ENCODE results near the gene TTC34. TPM values are rescaled to one million over a fixed set of nuclear protein-coding genes. Genes with fewer than 3 reads are reported as not detected.

TTC34 gene
- total RNA-seq, 1 experiment from 2014 or later: 0.61 TPM

DNA sequence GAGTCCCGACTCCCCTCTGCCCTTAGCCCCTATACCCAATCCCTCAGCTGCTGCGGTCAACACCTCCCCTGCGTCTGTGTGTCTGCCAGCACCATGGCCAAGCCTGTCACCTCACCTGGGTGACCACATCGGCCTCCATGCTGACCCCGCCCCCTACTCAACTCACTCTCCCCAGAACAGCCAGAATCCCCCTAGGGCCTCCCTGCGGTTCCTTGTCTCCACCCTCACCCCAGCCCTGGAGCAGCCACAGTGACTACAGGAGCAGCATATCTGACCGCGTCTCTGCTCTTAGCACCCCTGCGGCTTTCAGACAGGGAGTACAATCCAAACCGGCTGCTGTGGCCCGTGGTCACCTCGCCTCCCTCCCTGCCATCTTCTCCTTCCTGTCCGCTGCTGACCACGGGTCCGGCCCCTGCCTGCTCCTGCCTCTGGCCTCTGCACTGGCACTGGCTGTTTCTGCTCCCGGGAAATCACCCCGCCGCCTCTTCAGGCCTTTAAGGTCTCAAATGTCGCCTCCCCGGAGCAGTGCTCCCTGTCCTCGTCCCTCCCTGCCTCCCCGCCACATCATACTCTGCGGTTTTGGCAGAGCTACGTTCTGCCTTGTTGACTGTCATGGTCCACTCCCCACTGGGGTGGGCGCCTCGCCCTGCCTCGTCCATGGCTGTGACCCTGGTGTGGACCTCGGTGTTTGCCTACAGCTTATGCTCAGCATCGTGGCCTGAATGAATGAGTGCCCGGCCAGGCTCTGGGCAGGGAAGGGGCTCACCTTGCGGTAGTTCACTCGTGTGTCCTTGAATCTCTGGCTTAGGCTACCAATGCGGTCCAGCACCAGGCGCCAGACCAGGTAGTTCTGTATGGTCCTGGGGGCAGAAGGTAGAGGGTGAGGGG lies 203.8 kb downstream of the TTC34 start:
- no peak for ATAC-seq

GRCh38 chr1:2596530-2597333 lies 204.8 kb downstream of the TTC34 start:
- TF ChIP-seq ZBTB21 (CRISPR knock-in tag; IDR thresholded peaks at IDR 0.05; ENCODE audit: borderline replicate concordance) (no peak), EMX1 (CRISPR knock-in tag; IDR thresholded peaks at IDR 0.05) (no peak), TEAD4 (CRISPR knock-in tag; IDR thresholded peaks at IDR 0.05) (no peak), STAT6 (CRISPR knock-in tag; conservative IDR thresholded peaks at IDR 0.05; ENCODE audit: low read depth) (no peak), HMGXB4 (CRISPR knock-in tag; IDR thresholded peaks at IDR 0.05) (no peak), FOXK1 (CRISPR knock-in tag; IDR thresholded peaks at IDR 0.05) (no peak), TCF7 (CRISPR knock-in tag; IDR thresholded peaks at IDR 0.05; ENCODE audit: low read depth) (no peak), PRRX2 (CRISPR knock-in tag; IDR thresholded peaks at IDR 0.05) (no peak)
- peaks cover 1% of the 10 kb centered on the region for H3K27me3 Mint-ChIP-seq (ENCODE audit: low read depth)
- ChIA-PET POLR2A (no interaction called here), CTCF (no interaction called here)
- H3K4me3 Mint-ChIP-seq: no peak overlapping the region
- H3K4me1 Mint-ChIP-seq: no peaks in the 10 kb centered on the region
- no peak for DNase-seq (ENCODE audit: low spot score)
- H3K36me3 Mint-ChIP-seq: no peaks in the 10 kb centered on the region; the same call in 1 of the 2 replicates
- ATAC-seq: no peak
- H3K27ac Mint-ChIP-seq: no peak overlapping the region
- H3K9me3 Mint-ChIP-seq: peaks cover 15% of the 10 kb centered on the region

More for the DNA sequence above, 203.8 kb downstream of the TTC34 start:
- Mint-ChIP-seq H3K9me3 (peaks cover 12% of the 10 kb centered on the region), H3K27ac (no peak overlapping the region), H3K4me3 (no peak overlapping the region), H3K4me1 (no peaks in the 10 kb centered on the region), H3K36me3 (no peaks in the 10 kb centered on the region), H3K27me3 (ENCODE audit: low read depth) (no peaks in the 10 kb centered on the region; the same call in 1 of the 2 replicates)
- TF ChIP-seq ATF3 (CRISPR knock-in tag; conservative IDR thresholded peaks at IDR 0.05): no peak
- TF ChIP-seq NFATC4 (CRISPR knock-in tag; IDR thresholded peaks at IDR 0.05): no peak
- no peak for TF ChIP-seq RORB (CRISPR knock-in tag; IDR thresholded peaks at IDR 0.05)
- no peak for TF ChIP-seq PREB (CRISPR knock-in tag; IDR thresholded peaks at IDR 0.05; ENCODE audit: borderline replicate concordance)
- TF ChIP-seq CBFB (CRISPR knock-in tag; IDR thresholded peaks at IDR 0.05; ENCODE audit: low read depth): no peak
- TF ChIP-seq CREB1 (CRISPR knock-in tag; IDR thresholded peaks at IDR 0.05): no peak
- TF ChIP-seq NR3C1 (CRISPR knock-in tag; conservative IDR thresholded peaks at IDR 0.05; ENCODE audit: low read depth): no peak
- TF ChIP-seq, protein P1, sequence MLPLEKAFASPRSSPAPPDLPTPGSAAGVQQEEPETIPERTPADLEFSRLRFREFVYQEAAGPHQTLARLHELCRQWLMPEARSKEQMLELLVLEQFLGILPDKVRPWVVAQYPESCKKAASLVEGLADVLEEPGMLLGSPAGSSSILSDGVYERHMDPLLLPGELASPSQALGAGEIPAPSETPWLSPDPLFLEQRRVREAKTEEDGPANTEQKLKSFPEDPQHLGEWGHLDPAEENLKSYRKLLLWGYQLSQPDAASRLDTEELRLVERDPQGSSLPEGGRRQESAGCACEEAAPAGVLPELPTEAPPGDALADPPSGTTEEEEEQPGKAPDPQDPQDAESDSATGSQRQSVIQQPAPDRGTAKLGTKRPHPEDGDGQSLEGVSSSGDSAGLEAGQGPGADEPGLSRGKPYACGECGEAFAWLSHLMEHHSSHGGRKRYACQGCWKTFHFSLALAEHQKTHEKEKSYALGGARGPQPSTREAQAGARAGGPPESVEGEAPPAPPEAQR (CRISPR knock-in tag; IDR thresholded peaks at IDR 0.05): no peak
- TF ChIP-seq ETV6 (CRISPR knock-in tag; IDR thresholded peaks at IDR 0.05): no peak
- no peak for TF ChIP-seq PRRX2 (CRISPR knock-in tag; IDR thresholded peaks at IDR 0.05)
- no peak for TF ChIP-seq ESRRA (CRISPR knock-in tag; IDR thresholded peaks at IDR 0.05; ENCODE audit: borderline replicate concordance)
- no peak for TF ChIP-seq ZNF317 (CRISPR knock-in tag; IDR thresholded peaks at IDR 0.05; ENCODE audit: borderline replicate concordance, low read depth)
- TF ChIP-seq ZBTB21 (CRISPR knock-in tag; IDR thresholded peaks at IDR 0.05; ENCODE audit: borderline replicate concordance): no peak
- TF ChIP-seq CDX4 (CRISPR knock-in tag; IDR thresholded peaks at IDR 0.05; ENCODE audit: borderline replicate concordance): no peak
- no peak for TF ChIP-seq ZNF263 (CRISPR knock-in tag; IDR thresholded peaks at IDR 0.05; ENCODE audit: low read depth)
- CTCF ChIA-PET: no interaction called here
- POLR2A ChIA-PET: no interaction called here
- DNase-seq (ENCODE audit: low spot score): no peak
